ENCODE results near the gene SLC38A8.

DNA sequence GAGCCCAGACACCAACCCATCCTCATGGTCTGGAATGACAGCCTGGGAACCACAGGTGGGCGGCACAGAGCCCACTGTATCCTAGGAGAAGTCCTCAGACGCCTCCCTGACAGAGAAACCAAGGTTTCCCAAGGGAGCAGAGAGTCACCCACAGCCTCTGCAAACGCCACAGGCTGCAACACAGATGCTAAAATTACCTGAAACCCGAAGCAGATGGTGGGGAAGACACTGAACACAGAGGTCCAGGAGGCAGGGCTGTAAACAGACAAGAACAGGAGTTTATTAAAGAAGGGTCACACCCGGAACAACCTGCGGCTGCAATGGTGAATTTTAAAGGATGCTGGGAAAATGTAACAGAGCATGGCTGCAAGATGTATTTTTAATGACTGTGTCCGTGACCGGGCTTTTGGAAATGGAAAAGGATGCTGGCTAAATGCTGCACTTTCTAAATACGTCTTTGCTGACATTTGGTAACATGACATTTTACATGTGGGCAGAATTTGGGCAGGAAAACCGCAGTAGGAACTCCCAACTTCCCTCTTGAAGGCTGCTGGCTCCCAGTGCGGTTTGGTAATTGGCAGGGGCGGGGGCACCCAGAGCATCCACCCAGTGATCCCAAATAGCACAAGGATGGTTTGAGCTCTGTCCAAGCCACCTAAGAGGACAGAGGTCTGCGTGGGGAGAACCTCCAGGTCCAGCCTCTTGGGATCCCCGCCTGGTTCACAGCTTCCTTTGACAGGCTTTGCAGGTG lies 13.1 kb downstream of the SLC38A8 start:
- TF ChIP-seq POLR2A (IDR thresholded peaks at IDR 0.05) (no peak), CTCF (IDR thresholded peaks at IDR 0.05) (no peak), POLR2AphosphoS5 (IDR thresholded peaks at IDR 0.05) (no peak)
